ENCODE measurements around the gene VWA7. TPM values are rescaled to one million over a fixed set of nuclear protein-coding genes. Genes with fewer than 3 reads are reported as not detected.

The VWA7 gene
- polyA plus RNA-seq, 1 of the 3 experiments (the other 2 are of a cell fraction), result 0.56 TPM

DNA sequence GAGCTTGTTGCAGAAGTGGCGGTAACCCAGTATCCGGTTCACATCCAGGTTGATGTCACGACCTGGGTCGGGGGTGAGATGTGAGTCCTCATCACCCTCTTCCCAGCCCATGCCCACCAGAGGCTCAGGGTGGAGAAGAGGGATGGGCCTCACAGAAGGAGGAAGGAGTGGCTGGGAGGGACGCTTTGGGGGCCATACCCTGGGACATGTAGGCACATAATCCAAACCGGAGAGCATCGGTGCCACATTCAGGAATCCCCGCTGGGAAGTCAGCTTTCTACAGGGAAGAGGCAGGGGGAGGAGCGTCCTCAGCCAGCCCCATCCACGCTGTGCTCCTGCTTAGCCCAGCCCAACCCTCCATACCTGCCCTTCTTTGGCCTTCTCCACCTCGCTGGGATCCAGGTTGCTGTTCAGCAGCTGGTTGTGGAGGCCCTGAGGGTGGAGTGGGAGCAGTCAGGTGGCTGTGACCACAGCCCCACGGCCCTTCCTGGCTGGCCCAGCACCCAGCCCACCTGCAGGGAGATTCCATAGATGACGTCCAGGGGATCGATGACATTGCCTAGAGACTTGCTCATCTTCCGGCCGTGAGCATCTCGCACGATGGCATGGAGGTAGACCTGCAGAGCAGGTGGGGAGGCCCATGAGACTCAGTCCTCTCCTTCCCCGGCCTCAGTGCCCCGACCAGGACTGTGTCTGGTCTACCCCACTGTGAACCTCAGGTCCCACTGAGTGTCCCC, 3.5 kb upstream of the VWA7 start (continued):
- TF ChIP-seq, protein P1, sequence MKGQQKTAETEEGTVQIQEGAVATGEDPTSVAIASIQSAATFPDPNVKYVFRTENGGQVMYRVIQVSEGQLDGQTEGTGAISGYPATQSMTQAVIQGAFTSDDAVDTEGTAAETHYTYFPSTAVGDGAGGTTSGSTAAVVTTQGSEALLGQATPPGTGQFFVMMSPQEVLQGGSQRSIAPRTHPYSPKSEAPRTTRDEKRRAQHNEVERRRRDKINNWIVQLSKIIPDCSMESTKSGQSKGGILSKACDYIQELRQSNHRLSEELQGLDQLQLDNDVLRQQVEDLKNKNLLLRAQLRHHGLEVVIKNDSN (IDR thresholded peaks at IDR 0.05; ENCODE audit: borderline replicate concordance, low read depth), result no peak
- TF ChIP-seq CHD2 (IDR thresholded peaks at IDR 0.05; ENCODE audit: low read length, partially characterized antibody), result no peak
- no peak for TF ChIP-seq NRF1 (IDR thresholded peaks at IDR 0.05; ENCODE audit: low read depth, low read length)
- no peak for TF ChIP-seq MEF2A (IDR thresholded peaks at IDR 0.05; ENCODE audit: borderline replicate concordance, low read depth)

DNA sequence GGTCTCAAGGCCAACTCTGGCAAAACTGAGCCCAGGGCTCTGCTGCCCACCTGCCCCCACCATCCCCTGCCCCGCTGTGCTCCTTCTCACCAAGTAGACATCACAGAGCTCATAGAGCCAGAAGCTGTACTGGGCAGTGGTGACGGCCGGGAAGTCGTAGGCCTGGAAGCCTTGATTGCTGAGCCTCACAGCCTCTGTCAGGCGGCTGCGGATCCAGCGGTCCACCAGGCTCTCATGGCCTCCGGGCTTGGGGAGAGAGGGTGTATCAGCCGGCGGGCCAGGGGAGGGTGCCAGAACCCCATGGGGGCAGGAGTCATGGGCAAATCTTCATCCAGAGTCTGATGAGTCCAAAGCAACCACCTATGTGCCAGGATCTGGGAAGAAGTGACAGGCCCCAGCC, 2.8 kb upstream of the VWA7 start:
- Histone ChIP-seq H3K27me3 (ENCODE audit: insufficient read depth) (no peaks in the 10 kb centered on the region), H3K9me3 (no peaks in the 10 kb centered on the region), H3K9ac (no peak overlapping the region), H3K4me1 (ENCODE audit: control insufficient read depth in 1 of 2, insufficient read depth in 2 of 2, low read depth in 1 of 2, low read length in 1 of 2) (peaks cover 9 to 10% of the 10 kb centered on the region in 2 experiments; a peak in 2 of 4 replicates), H2AFZ (ENCODE audit: low read depth) (no peak overlapping the region), H3K79me2 (ENCODE audit: insufficient read depth) (no peaks in the 10 kb centered on the region), H3K4me3 (ENCODE audit: low read depth in 2 of 2, low read length in 1 of 2) (no peak overlapping the region), H3F3A (replicated peaks; ENCODE audit: insufficient read depth) (peaks cover 3% of the 10 kb centered on the region), H4K20me1 (ENCODE audit: insufficient read depth) (no peaks in the 10 kb centered on the region), H3K4me2 (no peak overlapping the region), H3K27ac (ENCODE audit: low read depth in 2 of 2, low read length in 1 of 2) (no peak overlapping the region), H3K36me3 (replicated peaks in 1 of 2; ENCODE audit: control insufficient read depth in 1 of 2, insufficient read depth in 2 of 2, low read length in 1 of 2) (peaks cover 11 to 58% of the 10 kb centered on the region in 2 experiments), H3K9me2 (no peaks in the 10 kb centered on the region)
- TF ChIP-seq SIN3A (IDR thresholded peaks at IDR 0.05; ENCODE audit: borderline replicate concordance, low read depth, low read length), result no peak
- no peak for TF ChIP-seq ELF1 (IDR thresholded peaks at IDR 0.05)
- no peak for TF ChIP-seq TEAD4 (IDR thresholded peaks at IDR 0.05; ENCODE audit: borderline replicate concordance, insufficient read depth)
- TF ChIP-seq YY1 (IDR thresholded peaks at IDR 0.05; ENCODE audit: low read depth), result no peak
- no peak for TF ChIP-seq RFX5 (IDR thresholded peaks at IDR 0.05; ENCODE audit: low read length)
- ChIA-PET POLR2A (interaction anchor here (0.8 to 1.0 kb wide), 2 partner anchors 11 to 16 kb away, joined by 3 read pairs; partner anchors contain the start of gene VARS1), CTCF (interaction anchor here (1.3 to 9.9 kb wide), 3 partner anchors 10 to 268 kb away, joined by 4 to 62 read pairs (median 5); no protein-coding TSS in a partner anchor)
- 98% methylated on average over 8 of the region's 10 CpGs for WGBS (ENCODE audit: low lambda C conversion rate)
- DNase-seq, result no peak

DNA sequence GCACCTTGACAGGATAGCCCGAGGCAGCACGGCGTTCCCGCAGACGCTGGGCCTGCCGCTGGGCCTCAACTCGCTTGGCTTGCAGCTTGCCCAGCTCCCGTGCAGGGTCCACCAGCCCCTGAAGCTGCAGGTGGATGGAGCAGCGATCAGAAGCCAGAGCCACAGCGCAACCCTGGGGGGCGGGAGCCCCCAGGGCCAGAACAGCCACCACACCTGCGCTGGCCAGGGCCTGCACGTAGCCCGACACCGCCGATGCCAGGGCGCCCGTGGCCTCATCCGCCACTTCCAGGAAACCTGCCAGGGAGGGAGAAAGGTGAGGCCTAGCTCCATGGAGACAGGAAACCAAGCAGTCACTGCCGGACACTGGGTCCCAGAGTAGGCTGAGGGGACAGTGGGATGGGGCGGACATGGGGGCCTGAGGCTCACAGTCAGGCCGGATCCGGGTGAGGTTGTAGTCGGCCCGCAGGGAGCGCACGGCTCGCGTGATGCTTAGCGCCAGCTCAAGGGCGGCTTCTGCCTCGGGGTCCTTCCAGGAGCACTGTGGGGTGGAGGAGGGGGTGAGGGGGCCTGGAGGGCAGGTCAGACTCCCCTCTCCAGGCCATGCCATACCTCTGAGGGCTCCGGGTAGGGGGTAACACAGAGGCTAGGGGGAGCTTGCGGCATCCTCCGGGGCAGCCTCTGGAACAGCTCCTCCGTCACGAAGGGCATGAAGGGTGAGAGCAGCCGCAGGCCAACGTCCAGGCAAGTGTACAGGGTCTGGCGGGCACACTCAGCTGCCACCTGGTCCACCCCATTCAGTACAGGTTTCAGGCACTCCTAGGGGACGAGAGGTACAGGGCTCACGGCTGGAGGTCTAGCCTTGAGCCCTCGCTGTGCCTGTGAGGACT, 2.1 kb upstream of the VWA7 start:
- H3K36me3 ChIP-seq (replicated peaks in 1 of 2; ENCODE audit: control insufficient read depth in 1 of 2, insufficient read depth in 2 of 2, low read length in 1 of 2), result peaks cover 6 to 51% of the 10 kb centered on the region in 2 experiments
- H3K9ac ChIP-seq, result no peak overlapping the region
- no peaks in the 10 kb centered on the region for H3K9me2 ChIP-seq
- CTCF ChIA-PET, result interaction anchor here (1.3 to 9.9 kb wide), 4 partner anchors 9 to 269 kb away, joined by 4 to 62 read pairs (median 6); no protein-coding TSS in a partner anchor
- peaks cover 9 to 10% of the 10 kb centered on the region in 2 experiments; a peak in 2 of 4 replicates for H3K4me1 ChIP-seq (ENCODE audit: control insufficient read depth in 1 of 2, insufficient read depth in 2 of 2, low read depth in 1 of 2, low read length in 1 of 2)
- H3K27me3 ChIP-seq (ENCODE audit: insufficient read depth), result no peaks in the 10 kb centered on the region
- no peak overlapping the region for H3K27ac ChIP-seq (ENCODE audit: low read depth in 2 of 2, low read length in 1 of 2)
- no peak overlapping the region for H3K4me2 ChIP-seq
- peaks cover 3% of the 10 kb centered on the region for H3F3A ChIP-seq (replicated peaks; ENCODE audit: insufficient read depth)
- no peaks in the 10 kb centered on the region for H3K79me2 ChIP-seq (ENCODE audit: insufficient read depth)
- no peaks in the 10 kb centered on the region for H3K9me3 ChIP-seq
- POLR2A ChIA-PET, result interaction anchor here (0.8 kb wide), 1 partner anchor 12 kb away, joined by 3 read pairs; no protein-coding TSS in a partner anchor
- no peak for TF ChIP-seq RXRA (IDR thresholded peaks at IDR 0.05; ENCODE audit: borderline replicate concordance, low read depth)
- no peak for TF ChIP-seq ELF1 (IDR thresholded peaks at IDR 0.05)
- TF ChIP-seq RCOR1 (IDR thresholded peaks at IDR 0.05; ENCODE audit: low read length), result no peak
- no peak for TF ChIP-seq GATA2 (CRISPR knock-in tag; IDR thresholded peaks at IDR 0.05)
- H4K20me1 ChIP-seq (ENCODE audit: insufficient read depth), result no peaks in the 10 kb centered on the region
- 90% methylated on average over 31 of the region's 43 CpGs for WGBS (ENCODE audit: low lambda C conversion rate)
- DNase-seq, result no peak
- no peak overlapping the region for H2AFZ ChIP-seq (ENCODE audit: low read depth)
- H3K4me3 ChIP-seq (ENCODE audit: low read depth in 2 of 2, low read length in 1 of 2), result no peak overlapping the region

Measured in SK-N-SH (cell line).